Measurements from ENCODE around the gene CMBL.
"Not testable (repeated sequence)": the region's sequence is repeated elsewhere in the genome, so short reads cannot be mapped to it uniquely, and the experiment has no call there.

The CMBL gene

GRCh38 chr5:10285362-10285761 lies 22.3 kb downstream of the CMBL start:
- DNase-seq (ENCODE audit: low read depth), result peak; percentile 65

- DNase-seq (ENCODE audit: low read depth), result peak; percentile 56
Observed at GRCh38 chr5:10283927-10284635, 23.6 kb downstream of the CMBL start.

GRCh38 chr5:10279925-10280720 lies 27.6 kb downstream of the CMBL start:
- no peak for DNase-seq (ENCODE audit: low read depth)

GRCh38 chr5:10279328-10279727 lies 28.4 kb downstream of the CMBL start:
- DNase-seq (ENCODE audit: low read depth), result no peak

- DNase-seq (ENCODE audit: low read depth), result no peak
Observed at GRCh38 chr5:10278658-10279279, 28.9 kb downstream of the CMBL start.

- DNase-seq (ENCODE audit: low read depth), result no peak
Observed at GRCh38 chr5:10277773-10278630, 29.7 kb downstream of the CMBL start.

GRCh38 chr5:10276691-10277090 lies 31.0 kb downstream of the CMBL start:
- DNase-seq (ENCODE audit: low read depth), result no peak

GRCh38 chr5:10275991-10276390 lies 31.7 kb downstream of the CMBL start:
- no peak for DNase-seq (ENCODE audit: low read depth)

GRCh38 chr5:10275460-10275859 lies 32.2 kb downstream of the CMBL start:
- no peak for DNase-seq (ENCODE audit: low read depth)

- DNase-seq (ENCODE audit: low read depth), result not testable (repeated sequence)
Observed at GRCh38 chr5:10272875-10273209, 34.9 kb downstream of the CMBL start.

GRCh38 chr5:10272053-10272874 lies 35.4 kb downstream of the CMBL start:
- DNase-seq (ENCODE audit: low read depth), result no peak

- no peak for DNase-seq (ENCODE audit: low read depth)
Observed at GRCh38 chr5:10268100-10268499, 39.6 kb downstream of the CMBL start.

- DNase-seq (ENCODE audit: low read depth), result no peak
Observed at GRCh38 chr5:10266839-10267238, 40.9 kb downstream of the CMBL start.

- DNase-seq (ENCODE audit: low read depth), result no peak
Observed at GRCh38 chr5:10266137-10266536, 41.6 kb downstream of the CMBL start.

GRCh38 chr5:10265245-10266109 lies 42.2 kb downstream of the CMBL start:
- no peak for DNase-seq (ENCODE audit: low read depth)

- no peak for DNase-seq (ENCODE audit: low read depth)
Observed at GRCh38 chr5:10264604-10265003, 43.1 kb downstream of the CMBL start.

- DNase-seq (ENCODE audit: low read depth), result no peak
Observed at GRCh38 chr5:10262995-10263394, 44.7 kb downstream of the CMBL start.

- DNase-seq (ENCODE audit: low read depth), result no peak
Observed at GRCh38 chr5:10262121-10262774, 45.5 kb downstream of the CMBL start.

- no peak for DNase-seq (ENCODE audit: low read depth)
Observed at GRCh38 chr5:10261065-10261464, 46.6 kb downstream of the CMBL start.

- no peak for DNase-seq (ENCODE audit: low read depth)
Observed at GRCh38 chr5:10259899-10260298, 47.8 kb downstream of the CMBL start.

Measured in fibroblast of the conjunctiva (primary cell).